GM19328 (cell line): ENCODE measurements around the gene ESF1.
A peak's percentile ranks its signal among the peaks of the same experiment; 100 is the strongest.
"Not testable (repeated sequence)": the region's sequence is repeated elsewhere in the genome, so short reads cannot be mapped to it uniquely, and the experiment has no call there.

Source experiments
- ATAC-seq: cut with Tn5 transposase; IDR thresholded peaks from one replicate; pipeline ENCODE4 v1.9.1; 2021; ENCODE audit warnings: mild to moderate bottlenecking, moderate library complexity; ENCODE audit not compliant: unreplicated experiment

ESF1 gene

GRCh38 chr20:13739731-13740649 lies 44.7 kb downstream of the ESF1 start:
- ATAC-seq, result no peak

GRCh38 chr20:13738187-13738586 lies 46.5 kb downstream of the ESF1 start:
- not testable (repeated sequence) for ATAC-seq

GRCh38 chr20:13736436-13737191 lies 48.1 kb downstream of the ESF1 start:
- no peak for ATAC-seq

GRCh38 chr20:13735826-13736225 lies 48.9 kb downstream of the ESF1 start:
- no peak for ATAC-seq

GRCh38 chr20:13723011-13723410 lies 61.7 kb downstream of the ESF1 start:
- ATAC-seq, result no peak

- ATAC-seq, result peak; percentile 12
These were observed 66.5 kb downstream of the ESF1 start for GRCh38 chr20:13718171-13718570.

- peak; percentile 93 for ATAC-seq
These were observed 67.1 kb downstream of the ESF1 start for GRCh38 chr20:13717631-13718044.

- no peak for ATAC-seq
These were observed 69.5 kb downstream of the ESF1 start for GRCh38 chr20:13715171-13715570.

GRCh38 chr20:13708234-13708633 lies 76.5 kb downstream of the ESF1 start:
- ATAC-seq, result no peak

GRCh38 chr20:13703265-13703664 lies 81.5 kb downstream of the ESF1 start:
- ATAC-seq, result no peak

GRCh38 chr20:13701486-13701885 lies 83.2 kb downstream of the ESF1 start:
- no peak for ATAC-seq

GRCh38 chr20:13700761-13701160 lies 84.0 kb downstream of the ESF1 start:
- ATAC-seq, result no peak

GRCh38 chr20:13694420-13695150 lies 90.1 kb downstream of the ESF1 start:
- no peak for ATAC-seq

GRCh38 chr20:13692802-13693736 lies 91.7 kb downstream of the ESF1 start:
- no peak for ATAC-seq

- ATAC-seq, result no peak
These were observed 93.8 kb downstream of the ESF1 start for GRCh38 chr20:13690943-13691342.

GRCh38 chr20:13687815-13688214 lies 96.9 kb downstream of the ESF1 start:
- no peak for ATAC-seq

GRCh38 chr20:13685623-13686022 lies 99.1 kb downstream of the ESF1 start:
- no peak for ATAC-seq

GRCh38 chr20:13684566-13685222 lies 100.0 kb downstream of the ESF1 start:
- peak; percentile 69 for ATAC-seq

GRCh38 chr20:13683833-13684232 lies 100.9 kb downstream of the ESF1 start:
- no peak for ATAC-seq
